GM18505 (cell line): Measurements from ENCODE around the gene GJC3.
"Not testable (repeated sequence)": the region's sequence is repeated elsewhere in the genome, so short reads cannot be mapped to it uniquely, and the experiment has no call there.

Experiments
- ATAC-seq: cut with Tn5 transposase; IDR thresholded peaks from one replicate; pipeline ENCODE4 v1.9.1; 2021; ENCODE audit not compliant: unreplicated experiment
- POLR2A ChIP-seq: IDR thresholded peaks from 4 replicates; pipeline ENCODE4 v1.6.1; 2011; ENCODE audit warnings: borderline replicate concordance; ENCODE audit not compliant: insufficient read depth, insufficient read length; ENCODE audit errors: extremely low read depth

The GJC3 gene

GRCh38 chr7:99918959-99919813 lies 10.2 kb downstream of the GJC3 start, which contains the start of gene TRIM4:
Gene TRIM4, minus strand, starts transcription at chr7:99919530. Its CDS starts 129 bp downstream, at chr7:99919401.
- TF ChIP-seq POLR2A = peak; percentile 92
- ATAC-seq = peak; percentile 90

- ATAC-seq = no peak
- no peak for TF ChIP-seq POLR2A
Measured at GRCh38 chr7:99910976-99911375, 18.4 kb downstream of the GJC3 start.

- ATAC-seq = no peak
- TF ChIP-seq POLR2A = no peak
Measured at GRCh38 chr7:99901581-99901980, 27.8 kb downstream of the GJC3 start.

GRCh38 chr7:99899830-99900519 lies 29.4 kb downstream of the GJC3 start:
- no peak for TF ChIP-seq POLR2A
- ATAC-seq = no peak

GRCh38 chr7:99898836-99899235 lies 30.6 kb downstream of the GJC3 start:
- no peak for TF ChIP-seq POLR2A
- no peak for ATAC-seq

- no peak for ATAC-seq
- no peak for TF ChIP-seq POLR2A
Measured at GRCh38 chr7:99898023-99898357, 31.4 kb downstream of the GJC3 start.

GRCh38 chr7:99897322-99898022 lies 31.9 kb downstream of the GJC3 start:
- ATAC-seq = no peak
- TF ChIP-seq POLR2A = no peak

- no peak for TF ChIP-seq POLR2A
- ATAC-seq = no peak
Measured at GRCh38 chr7:99894738-99895137, 34.7 kb downstream of the GJC3 start.

- no peak for TF ChIP-seq POLR2A
- ATAC-seq = no peak
Measured at GRCh38 chr7:99893280-99893679, 36.1 kb downstream of the GJC3 start.

- ATAC-seq = not testable (repeated sequence)
Measured at GRCh38 chr7:99890348-99890747, 39.1 kb downstream of the GJC3 start.

- not testable (repeated sequence) for ATAC-seq
Measured at GRCh38 chr7:99888366-99888765, 41.1 kb downstream of the GJC3 start.

GRCh38 chr7:99881370-99881769 lies 48.0 kb downstream of the GJC3 start:
- no peak for TF ChIP-seq POLR2A
- no peak for ATAC-seq

- ATAC-seq = no peak
Measured at GRCh38 chr7:99876933-99877332, 52.5 kb downstream of the GJC3 start, which contains the start of gene OR2AE1. Gene OR2AE1, minus strand, starts transcription at chr7:99877033. Its CDS starts 0 bp downstream, at chr7:99877033.

GRCh38 chr7:99876491-99876890 lies 52.9 kb downstream of the GJC3 start:
- no peak for ATAC-seq
- no peak for TF ChIP-seq POLR2A

More at GRCh38 chr7:99876933-99877332, 52.5 kb downstream of the GJC3 start, which contains the start of gene OR2AE1:
- TF ChIP-seq POLR2A = no peak
